Measurements from ENCODE around the gene TES.
"Not testable (repeated sequence)": the region's sequence is repeated elsewhere in the genome, so short reads cannot be mapped to it uniquely, and the experiment has no call there.

The TES gene

GRCh38 chr7:116171094-116171493 is 39.2 kb upstream of the TES start:
- Histone ChIP-seq H3K27me3 (ENCODE audit: control insufficient read depth in 1 of 2, insufficient read depth in 2 of 2, low read length in 2 of 2) (no peaks in the 10 kb centered on the region), H3K36me3 (ENCODE audit: control insufficient read depth in 1 of 2, insufficient read depth in 2 of 2, low read length in 2 of 2) (no peaks in the 10 kb centered on the region), H3K9ac (ENCODE audit: low read depth in 1 of 2, low read length in 2 of 2) (no peak overlapping the region), H3K4me3 (ENCODE audit: low read depth in 1 of 2, low read length in 2 of 2) (no peak overlapping the region), H3K4me1 (ENCODE audit: control insufficient read depth in 1 of 2, insufficient read depth in 2 of 2, low read length in 2 of 2) (peaks cover 0 to 6% of the 10 kb centered on the region in 2 donors), H3K9me3 (ENCODE audit: control insufficient read depth in 1 of 2, low read length in 2 of 2) (no peaks in the 10 kb centered on the region), H3K27ac (ENCODE audit: low read depth, low read length) (no peak overlapping the region)

- H3K27me3 ChIP-seq (ENCODE audit: control insufficient read depth in 1 of 2, insufficient read depth in 2 of 2, low read length in 2 of 2) = no peaks in the 10 kb centered on the region
- H3K27ac ChIP-seq (ENCODE audit: low read depth, low read length) = no peak overlapping the region
These were observed 38.0 kb upstream of the TES start for GRCh38 chr7:116172353-116172752.

GRCh38 chr7:116173051-116174028 is 37.0 kb upstream of the TES start:
- Histone ChIP-seq H3K27ac (ENCODE audit: low read depth, low read length) (no peak overlapping the region), H3K4me3 (ENCODE audit: low read depth in 1 of 2, low read length in 2 of 2) (no peak overlapping the region), H3K36me3 (ENCODE audit: control insufficient read depth in 1 of 2, insufficient read depth in 2 of 2, low read length in 2 of 2) (no peaks in the 10 kb centered on the region), H3K27me3 (ENCODE audit: control insufficient read depth in 1 of 2, insufficient read depth in 2 of 2, low read length in 2 of 2) (no peaks in the 10 kb centered on the region), H3K4me1 (ENCODE audit: control insufficient read depth in 1 of 2, insufficient read depth in 2 of 2, low read length in 2 of 2) (peaks cover 0 to 6% of the 10 kb centered on the region in 2 donors), H3K9me3 (ENCODE audit: control insufficient read depth in 1 of 2, low read length in 2 of 2) (no peaks in the 10 kb centered on the region), H3K9ac (ENCODE audit: low read depth in 1 of 2, low read length in 2 of 2) (no peak overlapping the region)

More at GRCh38 chr7:116172353-116172752, 38.0 kb upstream of the TES start:
- no peaks in the 10 kb centered on the region for H3K36me3 ChIP-seq (ENCODE audit: control insufficient read depth in 1 of 2, insufficient read depth in 2 of 2, low read length in 2 of 2)
- peaks cover 0 to 6% of the 10 kb centered on the region in 2 donors for H3K4me1 ChIP-seq (ENCODE audit: control insufficient read depth in 1 of 2, insufficient read depth in 2 of 2, low read length in 2 of 2)
- no peak overlapping the region for H3K9ac ChIP-seq (ENCODE audit: low read depth in 1 of 2, low read length in 2 of 2)
- H3K4me3 ChIP-seq (ENCODE audit: low read depth in 1 of 2, low read length in 2 of 2) = no peak overlapping the region
- H3K9me3 ChIP-seq (ENCODE audit: control insufficient read depth in 1 of 2, low read length in 2 of 2) = no peaks in the 10 kb centered on the region

- H3K27ac ChIP-seq (ENCODE audit: low read depth, low read length); H3K9me3 ChIP-seq (ENCODE audit: control insufficient read depth in 1 of 2, low read length in 2 of 2); H3K4me1 ChIP-seq (ENCODE audit: control insufficient read depth in 1 of 2, insufficient read depth in 2 of 2, low read length in 2 of 2); H3K9ac ChIP-seq (ENCODE audit: low read depth in 1 of 2, low read length in 2 of 2); H3K4me3 ChIP-seq (ENCODE audit: low read depth in 1 of 2, low read length in 2 of 2); H3K36me3 ChIP-seq (ENCODE audit: control insufficient read depth in 1 of 2, insufficient read depth in 2 of 2, low read length in 2 of 2); H3K27me3 ChIP-seq (ENCODE audit: control insufficient read depth in 1 of 2, insufficient read depth in 2 of 2, low read length in 2 of 2): not testable (repeated sequence)
These were observed 35.2 kb upstream of the TES start for GRCh38 chr7:116175095-116175494.

- no peak overlapping the region for H3K9ac ChIP-seq (ENCODE audit: low read depth in 1 of 2, low read length in 2 of 2)
- H3K27ac ChIP-seq (ENCODE audit: low read depth, low read length) = no peak overlapping the region
- H3K4me1 ChIP-seq (ENCODE audit: control insufficient read depth in 1 of 2, insufficient read depth in 2 of 2, low read length in 2 of 2) = no peaks in the 10 kb centered on the region
- no peaks in the 10 kb centered on the region for H3K27me3 ChIP-seq (ENCODE audit: control insufficient read depth in 1 of 2, insufficient read depth in 2 of 2, low read length in 2 of 2)
- no peaks in the 10 kb centered on the region for H3K9me3 ChIP-seq (ENCODE audit: control insufficient read depth in 1 of 2, low read length in 2 of 2)
- H3K36me3 ChIP-seq (ENCODE audit: control insufficient read depth in 1 of 2, insufficient read depth in 2 of 2, low read length in 2 of 2) = no peaks in the 10 kb centered on the region
- no peak overlapping the region for H3K4me3 ChIP-seq (ENCODE audit: low read depth in 1 of 2, low read length in 2 of 2)
These were observed 34.1 kb upstream of the TES start for GRCh38 chr7:116176226-116176625.

GRCh38 chr7:116177009-116177408 is 33.3 kb upstream of the TES start:
- Histone ChIP-seq H3K9me3 (ENCODE audit: control insufficient read depth in 1 of 2, low read length in 2 of 2) (no peaks in the 10 kb centered on the region), H3K27me3 (ENCODE audit: control insufficient read depth in 1 of 2, insufficient read depth in 2 of 2, low read length in 2 of 2) (no peaks in the 10 kb centered on the region), H3K36me3 (ENCODE audit: control insufficient read depth in 1 of 2, insufficient read depth in 2 of 2, low read length in 2 of 2) (no peaks in the 10 kb centered on the region), H3K4me3 (ENCODE audit: low read depth in 1 of 2, low read length in 2 of 2) (no peak overlapping the region), H3K9ac (ENCODE audit: low read depth in 1 of 2, low read length in 2 of 2) (no peak overlapping the region), H3K27ac (ENCODE audit: low read depth, low read length) (no peak overlapping the region), H3K4me1 (ENCODE audit: control insufficient read depth in 1 of 2, insufficient read depth in 2 of 2, low read length in 2 of 2) (no peaks in the 10 kb centered on the region)

- Histone ChIP-seq H3K27ac (ENCODE audit: low read depth, low read length) (no peak overlapping the region), H3K9me3 (ENCODE audit: control insufficient read depth in 1 of 2, low read length in 2 of 2) (no peaks in the 10 kb centered on the region), H3K4me1 (ENCODE audit: control insufficient read depth in 1 of 2, insufficient read depth in 2 of 2, low read length in 2 of 2) (no peaks in the 10 kb centered on the region), H3K36me3 (ENCODE audit: control insufficient read depth in 1 of 2, insufficient read depth in 2 of 2, low read length in 2 of 2) (no peaks in the 10 kb centered on the region), H3K27me3 (ENCODE audit: control insufficient read depth in 1 of 2, insufficient read depth in 2 of 2, low read length in 2 of 2) (no peaks in the 10 kb centered on the region), H3K4me3 (ENCODE audit: low read depth in 1 of 2, low read length in 2 of 2) (no peak overlapping the region), H3K9ac (ENCODE audit: low read depth in 1 of 2, low read length in 2 of 2) (no peak overlapping the region)
These were observed 30.0 kb upstream of the TES start for GRCh38 chr7:116180302-116180701.

GRCh38 chr7:116182023-116182422 is 28.3 kb upstream of the TES start:
- no peaks in the 10 kb centered on the region for H3K36me3 ChIP-seq (ENCODE audit: control insufficient read depth in 1 of 2, insufficient read depth in 2 of 2, low read length in 2 of 2)
- H3K27me3 ChIP-seq (ENCODE audit: control insufficient read depth in 1 of 2, insufficient read depth in 2 of 2, low read length in 2 of 2) = no peaks in the 10 kb centered on the region

GRCh38 chr7:116185450-116185849 is 24.9 kb upstream of the TES start:
- Histone ChIP-seq H3K27me3 (ENCODE audit: control insufficient read depth in 1 of 2, insufficient read depth in 2 of 2, low read length in 2 of 2) (no peaks in the 10 kb centered on the region), H3K4me1 (ENCODE audit: control insufficient read depth in 1 of 2, insufficient read depth in 2 of 2, low read length in 2 of 2) (no peaks in the 10 kb centered on the region), H3K9ac (ENCODE audit: low read depth in 1 of 2, low read length in 2 of 2) (no peak overlapping the region), H3K36me3 (ENCODE audit: control insufficient read depth in 1 of 2, insufficient read depth in 2 of 2, low read length in 2 of 2) (no peaks in the 10 kb centered on the region), H3K4me3 (ENCODE audit: low read depth in 1 of 2, low read length in 2 of 2) (no peak overlapping the region), H3K27ac (ENCODE audit: low read depth, low read length) (no peak overlapping the region), H3K9me3 (ENCODE audit: control insufficient read depth in 1 of 2, low read length in 2 of 2) (peaks cover 0 to 8% of the 10 kb centered on the region in 2 donors)

More at GRCh38 chr7:116182023-116182422, 28.3 kb upstream of the TES start:
- no peaks in the 10 kb centered on the region for H3K4me1 ChIP-seq (ENCODE audit: control insufficient read depth in 1 of 2, insufficient read depth in 2 of 2, low read length in 2 of 2)
- no peak overlapping the region for H3K27ac ChIP-seq (ENCODE audit: low read depth, low read length)
- no peak overlapping the region for H3K9ac ChIP-seq (ENCODE audit: low read depth in 1 of 2, low read length in 2 of 2)
- no peaks in the 10 kb centered on the region for H3K9me3 ChIP-seq (ENCODE audit: control insufficient read depth in 1 of 2, low read length in 2 of 2)
- H3K4me3 ChIP-seq (ENCODE audit: low read depth in 1 of 2, low read length in 2 of 2) = no peak overlapping the region

GRCh38 chr7:116185956-116186355 is 24.4 kb upstream of the TES start:
- H3K27ac ChIP-seq (ENCODE audit: low read depth, low read length) = no peak overlapping the region
- peaks cover 0 to 8% of the 10 kb centered on the region in 2 donors for H3K9me3 ChIP-seq (ENCODE audit: control insufficient read depth in 1 of 2, low read length in 2 of 2)
- H3K36me3 ChIP-seq (ENCODE audit: control insufficient read depth in 1 of 2, insufficient read depth in 2 of 2, low read length in 2 of 2) = no peaks in the 10 kb centered on the region
- no peaks in the 10 kb centered on the region for H3K27me3 ChIP-seq (ENCODE audit: control insufficient read depth in 1 of 2, insufficient read depth in 2 of 2, low read length in 2 of 2)
- H3K9ac ChIP-seq (ENCODE audit: low read depth in 1 of 2, low read length in 2 of 2) = no peak overlapping the region
- no peak overlapping the region for H3K4me3 ChIP-seq (ENCODE audit: low read depth in 1 of 2, low read length in 2 of 2)
- no peaks in the 10 kb centered on the region for H3K4me1 ChIP-seq (ENCODE audit: control insufficient read depth in 1 of 2, insufficient read depth in 2 of 2, low read length in 2 of 2)

All from duodenal mucosa (tissue), 2 donors.